Mucosa of gallbladder (tissue), 1 donor: Measurements from ENCODE around the gene S1PR3. TPM values are rescaled to one million over a fixed set of nuclear protein-coding genes. Genes with fewer than 3 reads are reported as not detected.
"Not testable (repeated sequence)": the region's sequence is repeated elsewhere in the genome, so short reads cannot be mapped to it uniquely, and the experiment has no call there.

Source experiments
- DNase-seq: peaks from one replicate; pipeline ENCODE4 v3.0.0-alpha.2; 2020; ENCODE audit warnings: low spot score
- total RNA-seq: library from RNA; stranded (reverse); gene quantifications from one replicate; pipeline ENCODE4 v1.2.1, GENCODE V29; 2021
- donor health status: DM: no; HTN: no; CAD: no.

Gene S1PR3
- 36.4 TPM for total RNA-seq

DNA sequence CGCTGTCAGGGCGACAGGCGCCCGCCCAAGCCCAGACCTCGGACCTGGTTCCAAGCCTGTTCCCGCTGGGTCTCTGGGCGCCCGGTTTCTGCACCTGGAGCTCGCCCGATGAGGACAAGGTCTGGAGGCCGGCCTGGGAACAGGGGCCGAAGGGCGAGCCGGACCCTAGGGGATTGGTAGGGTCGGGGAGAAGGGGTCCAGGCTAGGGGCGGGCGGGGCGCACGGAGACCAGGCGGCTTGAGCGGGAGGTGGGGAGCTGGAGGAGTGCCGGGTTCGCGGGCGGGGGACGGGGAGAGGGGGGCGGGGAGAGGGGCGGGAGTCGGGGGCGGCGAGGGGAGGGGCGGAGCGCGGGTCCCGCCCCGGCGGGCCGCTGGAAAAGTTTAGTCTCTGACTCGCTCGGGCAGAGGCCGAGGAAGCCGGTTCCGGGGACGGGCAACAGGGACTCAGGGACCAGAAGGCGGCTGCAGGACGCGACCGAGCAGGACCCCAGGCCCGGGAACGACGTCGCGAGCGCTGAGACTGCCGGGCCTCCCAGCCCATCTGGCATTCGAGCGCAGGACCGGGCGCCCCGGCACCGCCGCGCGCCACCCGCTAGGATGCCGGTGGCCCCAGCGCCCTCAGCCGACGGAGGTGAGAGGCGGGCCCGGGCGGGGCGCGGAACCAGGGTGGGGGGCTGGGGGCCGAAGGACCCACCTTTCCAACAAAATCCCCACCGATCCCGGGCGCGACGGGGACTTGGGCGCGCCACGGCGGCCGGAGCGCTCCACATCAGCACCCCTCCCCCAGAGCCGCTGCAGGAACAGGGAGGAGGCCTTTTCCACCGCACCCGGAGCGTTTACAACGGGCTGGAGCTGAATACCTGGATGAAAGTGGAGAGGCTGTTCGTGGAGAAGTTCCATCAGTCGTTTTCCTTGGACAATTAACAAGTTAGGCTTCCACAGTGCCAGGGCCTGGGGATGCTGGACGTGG lies at the start of gene S1PR3:
TSS of gene S1PR3 (plus strand) at position 403 of the 969 bp plus-strand sequence. CDS start 9,733 bp downstream, outside the sequence.
- DNase-seq, result peak; percentile 39

DNA sequence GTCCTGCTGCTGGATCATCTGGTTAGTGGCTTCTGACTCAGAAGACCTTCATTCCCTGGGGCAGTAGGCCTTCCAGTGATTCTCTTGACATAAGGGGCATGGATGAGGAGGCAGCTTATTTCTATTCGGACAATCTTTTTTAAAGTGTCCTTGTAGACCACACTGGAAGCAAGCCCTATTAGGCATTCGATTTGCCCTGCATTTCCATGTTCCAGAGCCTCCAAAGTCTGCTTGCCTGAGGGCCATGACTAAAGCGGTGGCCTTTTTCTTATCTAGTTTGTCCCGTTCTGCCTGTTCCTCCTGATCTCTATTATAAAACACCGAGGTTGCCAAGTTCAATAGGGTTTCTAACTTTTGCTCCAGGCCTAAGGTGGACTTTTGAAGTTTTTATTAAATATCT lies 49.7 kb upstream of the S1PR3 start:
- DNase-seq, result not testable (repeated sequence)

DNA sequence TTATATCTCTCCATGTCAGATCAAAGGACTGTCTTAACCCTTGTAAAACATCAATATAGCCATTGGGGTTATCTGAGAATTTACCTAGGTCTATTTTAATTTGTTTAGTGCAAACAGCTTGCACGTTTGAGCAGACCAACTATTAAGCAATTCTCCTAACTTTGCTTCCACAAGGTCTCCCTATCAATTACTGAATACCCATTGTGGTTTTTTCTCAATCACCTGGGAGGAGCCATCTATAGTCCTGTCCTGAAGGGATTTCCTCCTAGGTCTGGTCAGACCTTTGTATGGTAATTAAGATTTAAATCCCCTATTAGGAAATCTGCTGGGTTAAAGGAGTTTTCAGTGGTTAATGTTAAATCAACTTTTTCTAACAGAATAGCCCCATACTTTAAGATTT lies 48.9 kb upstream of the S1PR3 start:
- no peak for DNase-seq

DNA sequence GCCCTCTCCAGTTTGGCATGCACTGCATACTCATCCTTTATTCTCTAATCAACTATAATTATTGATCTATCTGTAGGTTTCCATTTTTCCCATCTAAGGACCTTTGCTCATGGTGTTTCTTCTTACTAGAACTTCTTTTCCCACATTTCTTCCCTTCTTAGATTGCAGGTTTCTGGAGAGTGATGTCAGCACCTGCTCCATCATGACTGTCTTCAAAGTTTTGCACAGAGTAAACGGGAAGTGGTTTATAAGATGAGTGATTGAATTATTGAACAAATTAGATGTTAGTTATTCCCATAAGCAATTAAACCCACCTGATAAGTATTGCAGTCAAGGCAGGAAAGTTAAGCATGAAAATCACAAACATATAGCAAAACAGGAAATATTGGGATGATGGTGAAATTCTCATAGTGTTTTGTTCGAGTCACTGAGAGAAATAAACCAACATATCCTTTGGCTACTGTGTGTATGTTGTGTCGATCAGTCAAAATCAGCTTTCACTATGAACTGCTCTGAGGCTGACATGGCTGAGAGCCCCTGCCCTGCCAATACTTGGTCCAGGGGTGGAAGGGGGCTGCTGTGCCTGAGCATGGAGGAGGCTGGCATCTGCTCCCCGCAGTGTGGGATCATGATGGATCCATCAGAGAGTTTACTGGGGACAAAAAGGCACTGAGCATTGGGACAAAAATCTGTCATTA lies 45.5 kb upstream of the S1PR3 start:
- no peak for DNase-seq

DNA sequence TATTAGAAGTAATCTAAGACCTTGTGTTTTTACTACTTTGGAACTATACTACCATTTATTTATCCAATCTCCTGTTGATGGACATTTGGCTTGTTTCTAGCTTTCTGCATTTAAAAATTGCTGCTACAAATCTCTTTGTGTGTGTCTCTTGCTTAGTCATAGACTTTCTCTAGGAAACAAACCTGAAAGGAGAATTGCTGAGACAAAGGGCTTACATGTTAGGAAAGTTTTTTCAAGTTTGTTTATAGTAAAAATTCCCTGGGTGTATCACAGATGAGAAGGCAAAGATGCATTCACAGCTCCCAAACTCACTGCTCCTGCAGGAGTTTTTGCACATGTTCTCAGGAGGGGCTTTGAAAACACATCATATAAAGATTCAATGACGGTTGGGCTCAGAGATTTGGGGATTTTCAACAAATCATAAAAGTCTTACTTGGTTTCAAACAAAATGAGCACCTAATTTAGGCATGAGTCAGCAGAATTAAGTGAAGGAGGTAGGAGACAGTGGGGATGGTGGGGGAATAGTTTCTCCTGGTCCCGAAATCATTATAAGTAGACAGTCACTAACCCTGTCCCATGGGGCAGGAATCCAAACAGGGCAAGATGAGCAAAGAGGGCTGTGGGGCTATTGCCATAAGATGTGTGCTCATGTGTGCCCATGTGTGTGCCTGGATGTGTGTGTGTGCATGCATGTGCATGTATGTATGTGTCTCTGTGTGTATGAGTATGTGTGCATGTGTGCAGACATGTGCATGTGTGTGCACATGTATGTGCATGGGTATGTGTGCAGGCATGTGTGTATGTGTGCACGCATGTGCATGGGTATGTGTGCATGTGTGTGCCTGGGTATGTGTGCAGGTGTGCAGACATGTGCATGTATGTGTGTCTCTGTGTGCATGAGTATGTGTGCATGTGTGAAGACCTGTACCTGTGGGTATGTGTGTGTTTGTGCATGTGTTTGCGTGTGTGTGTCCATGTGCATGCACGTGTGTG lies 43.4 kb upstream of the S1PR3 start:
- no peak for DNase-seq

DNA sequence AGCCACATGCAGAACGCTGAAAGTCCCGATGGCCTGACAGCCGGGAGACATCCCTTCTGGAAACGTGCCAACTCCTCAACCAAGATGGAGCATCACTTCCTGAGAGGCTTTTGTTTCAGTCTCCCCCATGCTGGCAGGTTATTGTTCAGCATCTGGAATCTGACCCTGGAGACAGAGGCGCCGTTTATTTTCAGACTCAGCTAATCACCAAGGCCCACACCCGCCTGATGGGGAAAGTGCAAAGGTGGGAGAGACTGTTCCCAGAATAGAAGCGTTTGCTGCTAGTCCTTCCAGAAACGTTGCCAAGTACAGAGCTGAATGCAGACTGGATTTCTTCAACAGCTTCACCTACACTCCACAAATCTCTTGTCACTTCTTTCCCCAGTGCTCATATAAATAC lies 41.8 kb upstream of the S1PR3 start:
- peak; percentile 45 for DNase-seq

DNA sequence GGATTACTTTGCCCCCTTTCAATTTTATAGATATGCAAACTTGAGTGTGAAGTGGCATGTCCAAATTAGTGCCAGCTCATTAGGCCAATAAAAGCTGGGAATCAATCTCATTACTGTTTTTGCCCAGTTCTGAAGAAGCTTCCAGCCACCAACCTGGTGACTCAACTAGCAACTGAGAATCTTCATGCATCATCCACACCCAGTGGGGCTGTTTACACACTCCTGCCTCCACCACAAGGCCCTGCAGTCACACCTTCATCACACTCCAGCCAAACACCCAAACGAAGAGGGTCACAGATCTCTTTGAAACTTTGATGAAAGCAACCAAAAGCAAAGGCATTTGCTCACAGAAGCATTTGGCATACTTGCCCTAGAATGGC lies 41.3 kb upstream of the S1PR3 start:
- DNase-seq, result no peak

DNA sequence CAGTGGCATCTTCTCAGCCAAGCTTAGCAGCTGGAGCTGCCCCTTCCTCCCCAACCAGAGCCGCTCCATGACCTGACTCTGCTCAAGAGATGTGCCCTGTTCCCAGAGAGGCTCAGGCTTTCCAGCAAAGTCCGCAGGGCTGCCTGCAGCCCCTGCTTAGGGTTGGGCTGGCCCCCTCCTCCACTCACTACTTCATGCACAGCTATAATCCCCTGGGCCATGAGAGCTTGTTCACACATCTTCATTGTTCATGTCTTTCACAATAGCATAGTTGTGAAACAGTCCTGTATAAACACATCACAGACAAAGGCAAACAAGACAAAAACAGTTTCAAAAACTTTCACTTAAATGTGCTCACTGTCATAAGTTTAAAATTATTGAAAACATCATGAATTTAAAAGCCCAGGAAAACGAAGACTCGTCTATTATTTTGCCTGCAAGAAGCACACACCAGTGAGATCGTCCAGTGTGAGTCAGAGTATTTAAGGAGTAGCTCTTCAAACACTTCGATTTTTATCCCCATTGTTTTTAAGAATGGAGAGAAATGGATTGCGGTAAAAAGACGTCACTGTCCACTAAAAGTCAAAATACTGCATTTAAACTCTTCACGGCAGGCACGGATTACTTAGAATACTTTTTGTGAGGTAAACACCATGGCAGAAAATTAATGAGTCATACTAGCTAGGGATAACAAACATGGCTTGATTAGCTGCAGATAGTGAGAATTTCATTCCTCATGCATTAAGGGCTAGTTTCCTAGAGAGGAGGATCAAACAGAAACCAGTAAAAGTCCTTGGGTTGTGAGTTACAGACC lies 40.7 kb upstream of the S1PR3 start:
- no peak for DNase-seq

DNA sequence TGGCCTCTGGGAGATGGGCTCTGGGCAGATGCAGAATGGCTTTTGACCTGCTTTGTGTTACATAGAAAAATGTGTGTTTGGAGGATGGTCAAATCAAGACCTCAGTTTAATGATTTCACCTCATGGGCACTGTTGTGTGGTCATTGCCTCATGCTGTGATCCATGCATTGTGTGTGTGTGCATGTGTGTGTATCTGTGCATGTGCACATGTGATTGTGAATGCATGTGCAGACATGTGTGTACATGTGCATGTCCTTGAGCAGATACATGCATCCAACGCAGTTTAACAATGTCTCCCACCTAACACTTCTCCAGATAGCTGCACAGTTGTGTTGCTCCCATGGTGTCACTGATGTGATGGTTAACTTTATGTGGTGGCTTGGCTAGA lies 40.1 kb upstream of the S1PR3 start:
- DNase-seq, result no peak

DNA sequence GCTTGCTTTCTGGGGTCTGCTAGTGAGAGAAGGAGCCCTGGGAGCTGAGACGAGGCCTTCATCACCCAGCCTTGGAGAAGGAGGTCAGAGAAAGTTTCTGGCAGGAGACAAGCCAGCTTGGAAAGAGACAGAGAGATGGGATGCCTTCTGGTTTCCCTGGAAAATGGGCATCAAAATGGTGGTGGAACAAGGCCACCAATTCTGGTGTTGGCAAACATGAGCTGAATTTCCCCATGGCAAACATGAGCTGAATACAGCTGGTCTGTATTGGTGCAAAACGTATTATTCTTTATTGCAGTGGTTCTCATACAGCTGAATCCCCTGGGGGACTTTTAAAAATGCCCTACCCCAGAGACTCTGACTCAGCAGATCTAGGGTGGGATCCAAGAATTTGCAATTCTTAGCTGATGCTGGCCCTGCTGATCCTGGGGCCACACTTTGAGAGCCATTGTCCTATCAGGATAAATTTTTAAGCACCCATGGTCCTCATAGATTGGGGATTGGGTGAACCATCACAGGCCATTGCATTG lies 39.1 kb upstream of the S1PR3 start:
- no peak for DNase-seq

DNA sequence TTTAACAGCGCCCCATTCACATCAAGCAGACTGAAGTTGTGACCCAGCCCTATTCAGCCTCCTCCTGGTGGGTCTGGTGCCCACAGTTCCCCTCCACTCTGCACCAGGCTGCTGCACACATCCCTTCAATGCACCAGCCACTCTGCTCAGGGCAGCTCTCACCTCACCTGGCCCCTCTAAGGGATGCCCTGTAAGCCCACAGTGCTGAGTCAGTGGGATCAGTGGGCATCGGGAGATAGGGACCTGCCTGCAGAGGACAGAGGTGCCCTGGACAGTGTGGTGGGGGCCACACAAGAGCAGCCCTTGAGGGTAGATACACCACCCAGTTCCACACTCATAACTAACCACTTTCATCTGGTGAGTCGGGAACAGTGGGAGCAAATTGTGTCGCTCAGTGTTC lies 38.3 kb upstream of the S1PR3 start:
- DNase-seq, result no peak

DNA sequence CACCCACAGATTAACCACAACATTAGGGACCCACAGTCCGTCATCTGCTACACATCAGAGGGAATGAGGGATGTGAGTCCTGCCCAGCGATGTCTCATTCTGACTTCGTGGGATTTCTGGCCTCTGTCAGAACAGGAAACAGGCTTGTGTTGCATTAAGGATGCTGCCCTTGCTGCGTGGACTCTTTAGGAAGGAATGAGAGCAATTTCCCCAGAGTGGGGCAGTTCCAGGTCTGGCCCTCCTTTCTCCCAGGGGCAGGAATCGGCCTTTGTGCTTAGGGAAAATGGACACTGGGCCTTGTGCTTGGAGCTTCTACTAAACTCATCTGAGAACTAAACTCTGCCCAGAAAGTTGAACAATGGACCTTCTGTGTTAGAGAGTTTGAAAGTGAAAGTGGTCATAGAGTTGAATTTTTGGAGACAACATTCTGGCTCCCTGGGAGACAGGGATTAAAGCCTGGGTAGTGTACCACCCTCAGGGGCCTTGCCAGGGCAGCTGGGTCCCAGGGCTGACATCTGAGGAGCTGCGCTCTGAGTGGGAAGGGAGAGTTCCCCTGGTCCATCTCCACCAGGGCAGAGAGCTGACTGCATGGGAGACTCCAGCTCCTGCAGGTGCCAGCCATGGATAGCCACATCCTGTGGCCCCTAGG lies 37.8 kb upstream of the S1PR3 start:
- no peak for DNase-seq

DNA sequence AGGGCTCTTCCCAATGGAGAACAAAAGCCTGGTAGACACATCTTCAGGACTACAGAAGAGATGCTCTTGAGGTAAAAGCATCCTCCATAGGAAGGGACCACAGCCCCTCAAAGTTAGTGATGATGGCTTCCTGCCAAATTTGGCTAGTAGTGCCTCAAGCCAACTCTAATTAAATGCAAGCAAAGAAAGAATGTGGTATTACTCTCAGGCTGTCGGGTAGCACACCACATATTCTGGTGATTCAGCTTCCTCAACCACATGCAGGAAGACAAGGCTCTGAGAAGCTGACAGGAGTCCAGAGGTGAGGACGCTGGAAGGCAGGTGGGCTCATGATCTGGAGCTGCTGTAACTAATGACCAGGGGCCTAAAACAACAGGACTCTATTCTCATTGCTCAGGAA lies 37.2 kb upstream of the S1PR3 start:
- no peak for DNase-seq

DNA sequence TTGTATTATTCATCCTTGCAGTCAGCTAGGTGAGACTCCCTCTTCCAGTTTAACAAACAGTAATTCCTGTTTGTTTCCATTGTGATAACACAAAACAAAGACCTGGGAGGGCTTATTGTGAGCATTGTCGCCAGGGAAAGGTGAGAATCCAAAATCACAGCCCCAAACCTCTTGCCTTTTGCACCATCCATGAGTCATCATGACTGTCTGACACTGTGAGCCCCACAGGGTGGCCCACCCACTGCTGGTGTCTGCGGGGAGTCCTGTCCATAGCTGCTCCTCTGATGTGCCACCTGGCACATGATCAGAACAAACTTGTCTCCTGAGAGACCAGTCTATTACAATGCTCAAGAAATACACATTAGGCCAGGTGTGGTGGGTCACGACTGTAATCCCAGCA lies 33.7 kb upstream of the S1PR3 start:
- DNase-seq, result no peak

DNA sequence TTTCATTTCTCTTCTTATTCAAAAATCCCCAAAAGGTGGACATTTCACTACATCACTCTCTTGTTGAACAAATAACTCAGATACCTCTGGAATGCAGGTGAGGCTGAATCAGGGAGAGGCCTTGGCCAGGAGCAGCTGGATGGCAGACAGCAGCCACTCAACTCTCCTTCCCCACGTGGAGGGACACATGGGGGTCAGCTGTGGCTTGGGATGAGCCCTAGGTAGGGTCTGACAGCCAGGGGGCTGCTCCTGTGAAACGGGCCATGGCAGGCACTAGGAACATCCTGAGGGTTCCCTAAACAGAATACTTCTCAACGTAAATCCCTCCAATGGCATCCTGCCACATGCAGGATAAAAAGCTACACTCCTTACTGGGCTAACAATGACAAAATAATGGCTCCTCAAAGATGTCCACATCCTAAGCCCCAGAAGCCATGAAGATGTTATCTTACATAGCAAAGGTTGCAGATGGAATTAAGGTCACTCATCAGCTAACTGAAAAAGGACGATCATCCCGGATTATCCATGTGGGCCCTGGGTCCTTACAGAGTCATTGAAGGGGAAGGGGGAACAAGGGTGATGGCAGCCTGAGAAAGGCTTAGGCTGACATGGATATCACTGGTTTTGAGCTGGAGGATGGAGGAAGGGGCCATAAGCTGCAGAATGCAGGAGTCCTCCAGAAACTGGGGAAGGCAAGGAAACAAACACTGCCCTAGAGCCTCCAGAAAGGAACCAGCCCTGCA lies 31.4 kb upstream of the S1PR3 start:
- no peak for DNase-seq

DNA sequence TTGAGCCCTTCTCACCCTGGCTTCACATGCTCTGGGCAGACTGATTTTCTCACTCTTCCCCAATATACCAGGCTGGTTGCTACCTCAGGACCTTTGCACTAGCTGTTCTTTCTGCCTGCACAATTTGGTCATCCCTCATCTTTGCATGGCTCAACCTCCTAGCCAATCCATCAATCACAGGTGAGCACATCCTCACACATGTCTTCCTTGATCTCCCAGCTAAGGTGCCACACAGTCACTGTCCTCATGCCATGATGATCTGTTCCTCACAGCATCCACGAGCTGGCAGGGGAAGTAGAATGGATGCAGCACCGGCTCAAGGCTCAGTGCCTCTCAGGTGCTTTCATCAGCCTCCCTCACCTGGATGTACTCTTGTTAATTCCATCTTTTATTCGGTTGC lies 30.6 kb upstream of the S1PR3 start:
- DNase-seq, result no peak

DNA sequence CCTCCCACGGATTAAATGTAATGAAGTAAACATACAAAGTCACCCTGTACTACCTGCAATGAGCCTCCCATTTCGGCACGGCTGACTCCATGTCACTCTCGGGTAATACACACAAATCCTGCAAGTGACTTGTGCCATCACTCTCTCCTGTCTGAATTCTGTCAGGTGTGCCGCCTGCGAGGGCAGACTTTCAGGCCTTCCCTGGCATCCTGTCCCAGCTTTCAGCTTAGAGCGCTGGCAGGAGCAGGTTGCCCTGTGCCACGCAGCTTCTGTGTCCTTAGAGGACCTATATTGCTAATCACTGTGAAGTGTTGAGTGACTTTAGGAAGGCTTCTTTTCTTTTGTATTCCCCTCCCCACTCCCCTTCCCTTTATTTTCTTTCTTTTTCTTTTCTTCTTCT lies 25.8 kb upstream of the S1PR3 start:
- DNase-seq, result no peak

DNA sequence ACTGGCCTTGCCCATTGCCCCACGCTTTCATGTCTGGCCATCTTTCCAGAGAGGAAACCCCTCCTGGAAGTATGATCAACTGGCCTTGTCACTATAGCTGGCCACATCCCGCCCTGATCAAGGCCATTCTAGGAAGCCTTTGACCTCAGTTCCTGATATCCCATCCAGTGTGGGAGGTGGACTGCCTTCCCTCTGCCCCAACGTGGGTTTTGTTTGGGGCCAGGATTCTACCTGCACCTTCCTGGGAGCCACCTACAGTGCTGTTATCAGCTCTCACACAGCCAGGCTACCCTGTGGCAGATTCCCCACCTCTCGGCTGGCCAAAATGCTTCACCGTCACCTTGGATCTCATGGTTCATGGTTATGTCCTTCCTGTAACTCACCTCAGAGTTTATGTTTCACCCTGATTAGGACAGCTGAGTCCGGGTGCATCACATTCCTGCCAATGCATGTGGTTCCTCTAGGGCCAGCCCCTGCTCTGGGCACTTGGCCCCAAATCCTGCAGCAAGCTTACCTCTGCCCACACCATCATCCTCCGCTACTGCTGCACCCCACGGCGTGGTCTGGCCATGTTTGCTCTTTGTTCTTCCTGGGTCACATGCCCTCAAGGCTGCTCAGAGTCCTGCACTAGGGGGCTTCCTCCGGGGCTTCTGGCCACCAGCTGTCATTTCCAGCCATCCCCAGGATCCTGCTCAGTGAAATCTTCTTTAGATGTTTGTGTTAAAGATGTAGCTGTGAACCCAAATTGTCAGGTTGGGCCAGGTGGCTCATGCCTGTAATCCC lies 24.2 kb upstream of the S1PR3 start:
- no peak for DNase-seq

DNA sequence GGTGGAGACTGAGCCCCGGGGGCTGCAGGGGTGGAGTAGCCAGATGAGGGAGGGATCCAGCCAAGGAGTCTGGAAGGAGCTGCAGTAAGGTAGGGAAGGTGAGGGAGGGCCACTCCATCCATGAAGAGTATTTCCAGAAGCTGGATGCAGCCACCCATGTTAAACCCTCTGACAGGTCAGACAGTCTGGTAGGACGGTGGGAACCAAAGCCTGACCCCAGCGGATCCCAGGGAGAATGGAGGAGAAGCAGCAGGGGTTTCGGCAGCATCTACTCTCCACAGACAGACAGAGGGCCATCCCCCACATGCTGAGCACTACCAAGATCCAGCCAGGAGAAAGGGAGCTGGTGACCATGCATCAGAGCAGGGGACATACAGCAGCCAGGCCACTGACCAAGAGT lies 22.5 kb upstream of the S1PR3 start:
- no peak for DNase-seq
